ENCODE results near the gene HOATZ. TPM values are rescaled to one million over a fixed set of nuclear protein-coding genes. Genes with fewer than 3 reads are reported as not detected.
A peak's percentile ranks its signal among the peaks of the same experiment; 100 is the strongest.

The HOATZ gene
- total RNA-seq, 1 donor from 2014 or later, result not detected

GRCh38 chr11:111538407-111539114 lies 24.0 kb downstream of the HOATZ start:
- intact Hi-C loops (cut with DNase I), result no loop called here
- Histone ChIP-seq H3K27me3 (no peaks in the 10 kb centered on the region), H3K4me3 (no peak overlapping the region), H3K36me3 (no peaks in the 10 kb centered on the region), H3K27ac (no peak overlapping the region), H3K4me1 (peaks cover 27% of the 10 kb centered on the region), H3K9me3 (no peaks in the 10 kb centered on the region)
- no peak for DNase-seq (ENCODE audit: extremely low spot score in 2 of 2)
- TF ChIP-seq POLR2AphosphoS5 (IDR thresholded peaks at IDR 0.05; ENCODE audit: insufficient read depth in 1 of 2, low read depth in 1 of 2) (peak in 1 of 2 donors; percentile 11), POLR2A (IDR thresholded peaks at IDR 0.05) (no peak)

- TF ChIP-seq POLR2AphosphoS5 (IDR thresholded peaks at IDR 0.05; ENCODE audit: insufficient read depth in 1 of 2, low read depth in 1 of 2) (no peak), POLR2A (IDR thresholded peaks at IDR 0.05) (no peak), CTCF (IDR thresholded peaks at IDR 0.05) (no peak)
- intact Hi-C loops (cut with DNase I), result no loop called here
- Histone ChIP-seq H3K27ac (peak overlapping the region; percentile 62), H3K4me1 (peaks cover 27% of the 10 kb centered on the region), H3K27me3 (no peaks in the 10 kb centered on the region), H3K4me3 (peak overlapping the region; percentile 65 to 83), H3K9me3 (no peaks in the 10 kb centered on the region), H3K36me3 (no peaks in the 10 kb centered on the region)
- DNase-seq (ENCODE audit: extremely low spot score in 2 of 2), result no peak
Observed at GRCh38 chr11:111539426-111540113, 25.0 kb downstream of the HOATZ start.

GRCh38 chr11:111540114-111540936 lies 25.7 kb downstream of the HOATZ start, which contains the start of gene LAYN:
Gene LAYN, plus strand, starts transcription at chr11:111540720. Its CDS starts 124 bp downstream, at chr11:111540844.
- H3K27ac ChIP-seq, result peak within 1 kb of the TSS; percentile 62
- no peaks in the 10 kb centered on the region for H3K36me3 ChIP-seq
- TF ChIP-seq CTCF (IDR thresholded peaks at IDR 0.05) (no peak), POLR2AphosphoS5 (IDR thresholded peaks at IDR 0.05; ENCODE audit: insufficient read depth in 1 of 2, low read depth in 1 of 2) (peak in 1 of 2 donors; percentile 48), POLR2A (IDR thresholded peaks at IDR 0.05) (peak in 1 of 2 donors; percentile 18)
- H3K27me3 ChIP-seq, result no peaks in the 10 kb centered on the region
- peak within 1 kb of the TSS; percentile 65 to 83 for H3K4me3 ChIP-seq
- intact Hi-C loops (cut with DNase I), result no loop called here
- H3K9me3 ChIP-seq, result no peaks in the 10 kb centered on the region
- peaks cover 27% of the 10 kb centered on the region for H3K4me1 ChIP-seq
- DNase-seq (ENCODE audit: extremely low spot score in 2 of 2), result no peak

- TF ChIP-seq CTCF (IDR thresholded peaks at IDR 0.05), result no peak
- TF ChIP-seq POLR2AphosphoS5 (IDR thresholded peaks at IDR 0.05; ENCODE audit: insufficient read depth in 1 of 2, low read depth in 1 of 2), result no peak
- no peak for TF ChIP-seq POLR2A (IDR thresholded peaks at IDR 0.05)
- H3K36me3 ChIP-seq, result no peaks in the 10 kb centered on the region
Observed at GRCh38 chr11:111540937-111541253, 26.3 kb downstream of the HOATZ start.

More at GRCh38 chr11:111540937-111541253, 26.3 kb downstream of the HOATZ start:
- H3K4me1 ChIP-seq, result peaks cover 27% of the 10 kb centered on the region
- intact Hi-C loops (cut with DNase I), result no loop called here
- no peaks in the 10 kb centered on the region for H3K9me3 ChIP-seq
- no peak for DNase-seq (ENCODE audit: extremely low spot score in 2 of 2)
- H3K4me3 ChIP-seq, result peak overlapping the region; percentile 65 to 83
- peak overlapping the region; percentile 62 for H3K27ac ChIP-seq
- no peaks in the 10 kb centered on the region for H3K27me3 ChIP-seq

All from vagina (tissue), 2 donors.